GM13976 (cell line): Measurements from ENCODE around the gene SH3D19.

Experiments
- DNase-seq: peaks from one replicate; pipeline ENCODE4 v3.0.0; 2012; ENCODE audit warnings: low spot score
- in situ Hi-C: fragments of 300-500 bp; cut with MboI; formaldehyde crosslinking; loops from one replicate; pipeline ENCODE4 v1.12.0; 2022; ENCODE audit warnings: low sequenced_read_pairs, mixed read lengths, inconsistent platforms; ENCODE audit not compliant: unreplicated experiment
- TF ChIP-seq, protein P1 (sequence below): IDR thresholded peaks from 2 replicates; pipeline ENCODE4 v1.5.1; 2012; ENCODE audit warnings: borderline replicate concordance, mild to moderate bottlenecking; ENCODE audit not compliant: insufficient read depth; ENCODE audit errors: extremely low read depth, missing control alignments, control extremely low read depth

Gene SH3D19

GRCh38 chr4:151099229-151099975, 226.0 kb downstream of the SH3D19 start, which contains the start of gene RPS3A:
RPS3A (plus strand) TSS chr4:151099628; CDS start chr4:151099653, 25 bp downstream.
- in situ Hi-C loops = no loop called here
- TF ChIP-seq, protein P1, sequence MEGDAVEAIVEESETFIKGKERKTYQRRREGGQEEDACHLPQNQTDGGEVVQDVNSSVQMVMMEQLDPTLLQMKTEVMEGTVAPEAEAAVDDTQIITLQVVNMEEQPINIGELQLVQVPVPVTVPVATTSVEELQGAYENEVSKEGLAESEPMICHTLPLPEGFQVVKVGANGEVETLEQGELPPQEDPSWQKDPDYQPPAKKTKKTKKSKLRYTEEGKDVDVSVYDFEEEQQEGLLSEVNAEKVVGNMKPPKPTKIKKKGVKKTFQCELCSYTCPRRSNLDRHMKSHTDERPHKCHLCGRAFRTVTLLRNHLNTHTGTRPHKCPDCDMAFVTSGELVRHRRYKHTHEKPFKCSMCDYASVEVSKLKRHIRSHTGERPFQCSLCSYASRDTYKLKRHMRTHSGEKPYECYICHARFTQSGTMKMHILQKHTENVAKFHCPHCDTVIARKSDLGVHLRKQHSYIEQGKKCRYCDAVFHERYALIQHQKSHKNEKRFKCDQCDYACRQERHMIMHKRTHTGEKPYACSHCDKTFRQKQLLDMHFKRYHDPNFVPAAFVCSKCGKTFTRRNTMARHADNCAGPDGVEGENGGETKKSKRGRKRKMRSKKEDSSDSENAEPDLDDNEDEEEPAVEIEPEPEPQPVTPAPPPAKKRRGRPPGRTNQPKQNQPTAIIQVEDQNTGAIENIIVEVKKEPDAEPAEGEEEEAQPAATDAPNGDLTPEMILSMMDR = peak; percentile 97
- peak; percentile 94 for DNase-seq

GRCh38 chr4:151098979-151099228, 226.5 kb downstream of the SH3D19 start:
- in situ Hi-C loops = no loop called here
- no peak for DNase-seq
- TF ChIP-seq, protein P1 = no peak

DNA sequence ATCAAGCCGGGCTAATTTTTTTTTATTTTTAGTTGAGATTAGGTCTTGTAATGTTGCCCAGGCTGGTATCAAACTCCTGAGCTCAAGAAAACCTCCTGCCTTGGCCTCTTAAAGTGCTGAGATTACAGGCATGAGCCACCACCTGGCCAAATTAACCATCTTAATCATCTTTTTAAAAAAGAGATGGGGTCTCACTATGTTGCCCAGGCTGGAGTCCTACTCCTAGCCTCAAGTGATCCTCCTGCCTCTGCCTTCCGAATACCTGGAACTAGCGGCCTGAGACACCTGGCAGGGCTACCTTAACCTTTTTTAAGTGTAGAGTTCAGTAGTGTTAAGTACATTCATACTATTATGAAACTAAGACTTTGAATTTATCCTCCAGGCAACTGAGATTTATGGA, 227.6 kb downstream of the SH3D19 start:
- no peak for DNase-seq
- in situ Hi-C loops = no loop called here
- TF ChIP-seq, protein P1 = no peak

GRCh38 chr4:151095142-151095541, 230.3 kb downstream of the SH3D19 start:
- TF ChIP-seq, protein P1 = no peak
- DNase-seq = no peak

GRCh38 chr4:151094290-151094751, 231.1 kb downstream of the SH3D19 start:
- DNase-seq = no peak
- TF ChIP-seq, protein P1 = no peak
- in situ Hi-C loops = no loop called here

More at GRCh38 chr4:151095142-151095541, 230.3 kb downstream of the SH3D19 start:
- in situ Hi-C loops = no loop called here

- DNase-seq = no peak
- TF ChIP-seq, protein P1 = no peak
- in situ Hi-C loops = no loop called here
Observed at GRCh38 chr4:151093203-151093602, 232.2 kb downstream of the SH3D19 start.
